ENCODE measurements around the gene ELL.
A peak's percentile ranks its signal among the peaks of the same experiment; 100 is the strongest.

The ELL gene

GRCh38 chr19:18500376-18500775, 21.5 kb downstream of the ELL start:
- no peaks in the 10 kb centered on the region for H3K36me3 ChIP-seq (ENCODE audit: control insufficient read depth in 1 of 2, insufficient read depth in 2 of 2, low read length in 2 of 2)
- no peak overlapping the region for H3K4me3 ChIP-seq (ENCODE audit: low read depth in 1 of 2, low read length in 2 of 2)
- H3K9ac ChIP-seq (ENCODE audit: low read depth in 1 of 2, low read length in 2 of 2), result no peak overlapping the region
- H3K27ac ChIP-seq (ENCODE audit: low read depth, low read length), result no peak overlapping the region
- no peaks in the 10 kb centered on the region for H3K27me3 ChIP-seq (ENCODE audit: control insufficient read depth in 1 of 2, insufficient read depth in 2 of 2, low read length in 2 of 2)
- H3K9me3 ChIP-seq (ENCODE audit: control insufficient read depth in 1 of 2, low read length in 2 of 2), result no peaks in the 10 kb centered on the region
- peaks cover 87 to 90% of the 10 kb centered on the region in 2 donors for H3K4me1 ChIP-seq (ENCODE audit: control insufficient read depth in 1 of 2, insufficient read depth in 2 of 2, low read length in 2 of 2)

DNA sequence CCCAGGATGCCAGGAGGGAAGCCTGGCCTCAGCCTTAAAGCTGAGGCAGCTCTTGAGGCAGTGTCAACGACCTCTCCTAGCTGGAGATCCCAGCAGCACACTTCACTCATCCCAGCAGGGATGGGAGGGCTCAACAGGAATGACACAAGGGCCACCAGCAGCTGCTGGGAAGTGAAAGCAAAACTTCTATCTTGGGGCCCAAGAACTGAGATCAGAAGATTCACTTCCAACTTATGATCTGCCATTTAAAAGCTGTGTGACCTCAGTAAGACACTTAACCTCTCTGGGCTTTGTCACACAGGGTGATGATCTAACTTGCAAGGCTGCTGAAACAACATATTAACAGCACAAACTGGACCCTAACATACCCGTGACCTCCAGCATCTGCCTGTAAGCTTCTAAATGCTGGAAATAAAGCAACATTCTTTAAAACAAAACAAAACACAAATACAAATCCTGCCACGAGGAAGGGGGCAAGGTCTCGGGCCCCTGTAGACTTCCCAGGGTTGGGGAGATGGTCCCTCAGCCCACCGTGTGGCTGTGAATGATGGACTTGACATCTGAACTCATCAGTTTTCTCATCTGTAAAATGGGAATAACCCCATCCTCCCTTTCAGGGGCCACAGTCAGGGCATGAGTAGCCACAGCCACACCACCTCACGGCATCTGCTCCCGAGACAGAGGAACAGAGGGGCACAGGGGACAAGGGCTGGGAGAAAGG, 22.7 kb downstream of the ELL start:
- H3K27me3 ChIP-seq (ENCODE audit: control insufficient read depth in 1 of 2, insufficient read depth in 2 of 2, low read length in 2 of 2), result no peaks in the 10 kb centered on the region
- no peaks in the 10 kb centered on the region for H3K36me3 ChIP-seq (ENCODE audit: control insufficient read depth in 1 of 2, insufficient read depth in 2 of 2, low read length in 2 of 2)
- peak overlapping the region in 1 of 2 donors; percentile 14 for H3K4me3 ChIP-seq (ENCODE audit: low read depth in 1 of 2, low read length in 2 of 2)
- no peaks in the 10 kb centered on the region for H3K9me3 ChIP-seq (ENCODE audit: control insufficient read depth in 1 of 2, low read length in 2 of 2)
- peaks cover 84 to 90% of the 10 kb centered on the region in 2 donors for H3K4me1 ChIP-seq (ENCODE audit: control insufficient read depth in 1 of 2, insufficient read depth in 2 of 2, low read length in 2 of 2)
- H3K9ac ChIP-seq (ENCODE audit: low read depth in 1 of 2, low read length in 2 of 2), result peak overlapping the region in 1 of 2 donors; percentile 38
- peak overlapping the region; percentile 22 for H3K27ac ChIP-seq (ENCODE audit: low read depth, low read length)

- no peak overlapping the region for H3K4me3 ChIP-seq (ENCODE audit: low read depth in 1 of 2, low read length in 2 of 2)
Measured at GRCh38 chr19:18496980-18497256, 25.0 kb downstream of the ELL start.

GRCh38 chr19:18496167-18496979, 25.5 kb downstream of the ELL start:
- peak overlapping the region in 1 of 2 donors; percentile 45 for H3K4me3 ChIP-seq (ENCODE audit: low read depth in 1 of 2, low read length in 2 of 2)
- H3K9ac ChIP-seq (ENCODE audit: low read depth in 1 of 2, low read length in 2 of 2), result peak overlapping the region in 1 of 2 donors; percentile 3

More at GRCh38 chr19:18496980-18497256, 25.0 kb downstream of the ELL start:
- Histone ChIP-seq H3K4me1 (ENCODE audit: control insufficient read depth in 1 of 2, insufficient read depth in 2 of 2, low read length in 2 of 2) (peaks cover 70 to 86% of the 10 kb centered on the region in 2 donors), H3K9me3 (ENCODE audit: control insufficient read depth in 1 of 2, low read length in 2 of 2) (no peaks in the 10 kb centered on the region), H3K9ac (ENCODE audit: low read depth in 1 of 2, low read length in 2 of 2) (peak overlapping the region in 1 of 2 donors; percentile 3), H3K36me3 (ENCODE audit: control insufficient read depth in 1 of 2, insufficient read depth in 2 of 2, low read length in 2 of 2) (no peaks in the 10 kb centered on the region), H3K27me3 (ENCODE audit: control insufficient read depth in 1 of 2, insufficient read depth in 2 of 2, low read length in 2 of 2) (no peaks in the 10 kb centered on the region), H3K27ac (ENCODE audit: low read depth, low read length) (no peak overlapping the region)

DNA sequence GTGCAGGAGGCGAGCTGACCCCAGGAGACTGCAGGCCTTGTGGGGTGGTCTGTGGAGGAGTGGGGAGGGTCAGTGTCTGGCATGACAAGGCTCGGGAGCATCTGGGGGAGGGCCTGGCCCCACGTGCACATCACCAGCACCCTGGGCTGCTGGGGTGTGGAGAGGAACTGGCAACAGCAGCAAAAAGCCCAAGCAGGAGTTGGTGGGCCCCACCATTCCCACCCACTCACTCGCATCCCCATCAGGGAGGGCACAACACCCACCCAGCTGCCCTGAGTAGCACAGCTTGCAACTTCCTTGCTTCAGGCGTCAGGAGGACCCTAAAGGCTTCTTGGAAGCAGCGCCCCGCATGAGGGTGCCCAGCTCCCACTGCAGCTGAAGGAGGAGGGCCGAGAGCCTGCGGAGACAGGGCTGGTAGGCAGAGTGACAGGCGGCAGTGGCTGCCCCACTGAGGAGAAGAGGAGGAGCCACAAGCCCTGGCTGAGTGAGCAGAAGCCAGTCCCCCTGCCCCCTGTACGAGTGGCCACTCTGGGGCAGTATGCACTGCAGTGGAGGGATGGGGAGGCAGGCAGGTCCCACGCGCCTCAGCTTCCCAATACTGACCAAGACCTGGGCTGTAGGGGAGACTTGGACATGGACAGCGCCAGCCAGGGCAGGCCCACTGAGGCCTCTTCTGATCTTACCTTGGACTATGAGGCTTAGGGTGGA, 26.5 kb downstream of the ELL start:
- no peaks in the 10 kb centered on the region for H3K27me3 ChIP-seq (ENCODE audit: control insufficient read depth in 1 of 2, insufficient read depth in 2 of 2, low read length in 2 of 2)
- peaks cover 56 to 78% of the 10 kb centered on the region in 2 donors for H3K4me1 ChIP-seq (ENCODE audit: control insufficient read depth in 1 of 2, insufficient read depth in 2 of 2, low read length in 2 of 2)
- H3K27ac ChIP-seq (ENCODE audit: low read depth, low read length), result peak overlapping the region; percentile 33
- H3K9ac ChIP-seq (ENCODE audit: low read depth in 1 of 2, low read length in 2 of 2), result no peak overlapping the region
- H3K4me3 ChIP-seq (ENCODE audit: low read depth in 1 of 2, low read length in 2 of 2), result peak overlapping the region in 1 of 2 donors; percentile 45
- H3K9me3 ChIP-seq (ENCODE audit: control insufficient read depth in 1 of 2, low read length in 2 of 2), result no peaks in the 10 kb centered on the region
- H3K36me3 ChIP-seq (ENCODE audit: control insufficient read depth in 1 of 2, insufficient read depth in 2 of 2, low read length in 2 of 2), result no peaks in the 10 kb centered on the region

More at GRCh38 chr19:18496167-18496979, 25.5 kb downstream of the ELL start:
- Histone ChIP-seq H3K27me3 (ENCODE audit: control insufficient read depth in 1 of 2, insufficient read depth in 2 of 2, low read length in 2 of 2) (no peaks in the 10 kb centered on the region), H3K9me3 (ENCODE audit: control insufficient read depth in 1 of 2, low read length in 2 of 2) (no peaks in the 10 kb centered on the region), H3K27ac (ENCODE audit: low read depth, low read length) (peak overlapping the region; percentile 33), H3K36me3 (ENCODE audit: control insufficient read depth in 1 of 2, insufficient read depth in 2 of 2, low read length in 2 of 2) (no peaks in the 10 kb centered on the region), H3K4me1 (ENCODE audit: control insufficient read depth in 1 of 2, insufficient read depth in 2 of 2, low read length in 2 of 2) (peaks cover 64 to 81% of the 10 kb centered on the region in 2 donors)

DNA sequence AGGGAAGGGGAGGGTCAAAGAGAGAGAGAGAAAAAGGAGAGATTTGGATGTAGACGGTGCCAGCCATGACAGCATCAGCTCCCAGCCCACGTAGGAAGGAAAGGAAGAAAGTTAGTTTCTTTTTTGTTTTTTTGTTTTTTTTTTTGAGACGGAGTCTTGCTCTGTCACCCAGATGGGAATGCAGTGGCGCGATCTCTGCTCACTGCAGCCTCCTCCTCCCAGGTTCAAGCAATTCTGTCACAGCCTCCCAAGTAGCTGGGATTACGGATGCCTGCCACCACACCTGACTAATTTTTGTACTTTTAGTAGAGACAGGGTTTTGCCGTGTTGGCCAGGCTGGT, 27.6 kb downstream of the ELL start:
- H3K27me3 ChIP-seq (ENCODE audit: control insufficient read depth in 1 of 2, insufficient read depth in 2 of 2, low read length in 2 of 2), result no peaks in the 10 kb centered on the region
- no peak overlapping the region for H3K4me3 ChIP-seq (ENCODE audit: low read depth in 1 of 2, low read length in 2 of 2)
- H3K9me3 ChIP-seq (ENCODE audit: control insufficient read depth in 1 of 2, low read length in 2 of 2), result no peaks in the 10 kb centered on the region
- H3K36me3 ChIP-seq (ENCODE audit: control insufficient read depth in 1 of 2, insufficient read depth in 2 of 2, low read length in 2 of 2), result no peaks in the 10 kb centered on the region
- H3K27ac ChIP-seq (ENCODE audit: low read depth, low read length), result no peak overlapping the region
- peaks cover 47 to 76% of the 10 kb centered on the region in 2 donors for H3K4me1 ChIP-seq (ENCODE audit: control insufficient read depth in 1 of 2, insufficient read depth in 2 of 2, low read length in 2 of 2)
- H3K9ac ChIP-seq (ENCODE audit: low read depth in 1 of 2, low read length in 2 of 2), result peak overlapping the region in 1 of 2 donors; percentile 12

- Histone ChIP-seq H3K9me3 (ENCODE audit: control insufficient read depth in 1 of 2, low read length in 2 of 2) (no peaks in the 10 kb centered on the region), H3K27me3 (ENCODE audit: control insufficient read depth in 1 of 2, insufficient read depth in 2 of 2, low read length in 2 of 2) (no peaks in the 10 kb centered on the region), H3K36me3 (ENCODE audit: control insufficient read depth in 1 of 2, insufficient read depth in 2 of 2, low read length in 2 of 2) (no peaks in the 10 kb centered on the region), H3K27ac (ENCODE audit: low read depth, low read length) (peak overlapping the region; percentile 13), H3K4me1 (ENCODE audit: control insufficient read depth in 1 of 2, insufficient read depth in 2 of 2, low read length in 2 of 2) (peaks cover 41 to 77% of the 10 kb centered on the region in 2 donors), H3K4me3 (ENCODE audit: low read depth in 1 of 2, low read length in 2 of 2) (no peak overlapping the region), H3K9ac (ENCODE audit: low read depth in 1 of 2, low read length in 2 of 2) (peak overlapping the region in 1 of 2 donors; percentile 12)
Measured at GRCh38 chr19:18493440-18494266, 28.2 kb downstream of the ELL start.

- Histone ChIP-seq H3K4me3 (ENCODE audit: low read depth in 1 of 2, low read length in 2 of 2) (no peak overlapping the region), H3K9me3 (ENCODE audit: control insufficient read depth in 1 of 2, low read length in 2 of 2) (no peaks in the 10 kb centered on the region), H3K4me1 (ENCODE audit: control insufficient read depth in 1 of 2, insufficient read depth in 2 of 2, low read length in 2 of 2) (peaks cover 35 to 82% of the 10 kb centered on the region in 2 donors), H3K27me3 (ENCODE audit: control insufficient read depth in 1 of 2, insufficient read depth in 2 of 2, low read length in 2 of 2) (no peaks in the 10 kb centered on the region), H3K36me3 (ENCODE audit: control insufficient read depth in 1 of 2, insufficient read depth in 2 of 2, low read length in 2 of 2) (no peaks in the 10 kb centered on the region), H3K27ac (ENCODE audit: low read depth, low read length) (no peak overlapping the region), H3K9ac (ENCODE audit: low read depth in 1 of 2, low read length in 2 of 2) (no peak overlapping the region)
Measured at GRCh38 chr19:18491995-18492953, 29.6 kb downstream of the ELL start.

- Histone ChIP-seq H3K4me3 (ENCODE audit: low read depth in 1 of 2, low read length in 2 of 2) (no peak overlapping the region), H3K27ac (ENCODE audit: low read depth, low read length) (no peak overlapping the region), H3K9me3 (ENCODE audit: control insufficient read depth in 1 of 2, low read length in 2 of 2) (no peaks in the 10 kb centered on the region), H3K27me3 (ENCODE audit: control insufficient read depth in 1 of 2, insufficient read depth in 2 of 2, low read length in 2 of 2) (no peaks in the 10 kb centered on the region), H3K4me1 (ENCODE audit: control insufficient read depth in 1 of 2, insufficient read depth in 2 of 2, low read length in 2 of 2) (peaks cover 36 to 82% of the 10 kb centered on the region in 2 donors), H3K36me3 (ENCODE audit: control insufficient read depth in 1 of 2, insufficient read depth in 2 of 2, low read length in 2 of 2) (no peaks in the 10 kb centered on the region), H3K9ac (ENCODE audit: low read depth in 1 of 2, low read length in 2 of 2) (no peak overlapping the region)
Measured at GRCh38 chr19:18490728-18491127, 31.1 kb downstream of the ELL start.
